DND-41 (cell line): Measurements from ENCODE around the gene TNS3.

Experiments
- EZH2 ChIP-seq: IDR thresholded peaks from 3 replicates; pipeline ENCODE4 v1.6.1; 2012; ENCODE audit warnings: borderline replicate concordance, low read depth, mild to moderate bottlenecking, moderate library complexity, low read length, inconsistent platforms; ENCODE audit not compliant: severe bottlenecking
- TF ChIP-seq, protein P1 (sequence below): IDR thresholded peaks from 2 replicates; pipeline ENCODE4 v1.5.1; 2012; ENCODE audit warnings: borderline replicate concordance, low read length, moderate library complexity, mild to moderate bottlenecking; ENCODE audit not compliant: poor library complexity, severe bottlenecking; ENCODE audit errors: extremely low read depth

DNA sequence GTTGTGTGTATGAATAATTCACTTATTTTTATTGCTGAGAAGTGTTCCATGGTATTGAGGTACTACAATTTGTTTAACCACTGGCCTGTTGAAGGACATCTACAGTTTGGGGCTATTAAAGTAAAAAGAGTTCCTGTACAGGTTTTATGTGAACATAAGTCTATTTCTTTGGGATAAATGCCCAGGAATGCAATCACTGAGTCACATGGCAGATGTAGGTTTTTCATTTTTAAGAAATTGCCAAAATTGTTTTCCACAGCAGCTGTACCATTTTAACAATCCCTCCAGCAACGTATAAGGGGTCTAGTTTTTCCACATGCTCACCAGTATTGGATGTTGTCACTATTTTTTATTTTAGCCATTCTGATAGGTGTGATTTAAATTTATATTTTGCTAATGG, 243.9 kb downstream of the TNS3 start:
- TF ChIP-seq, protein P1, sequence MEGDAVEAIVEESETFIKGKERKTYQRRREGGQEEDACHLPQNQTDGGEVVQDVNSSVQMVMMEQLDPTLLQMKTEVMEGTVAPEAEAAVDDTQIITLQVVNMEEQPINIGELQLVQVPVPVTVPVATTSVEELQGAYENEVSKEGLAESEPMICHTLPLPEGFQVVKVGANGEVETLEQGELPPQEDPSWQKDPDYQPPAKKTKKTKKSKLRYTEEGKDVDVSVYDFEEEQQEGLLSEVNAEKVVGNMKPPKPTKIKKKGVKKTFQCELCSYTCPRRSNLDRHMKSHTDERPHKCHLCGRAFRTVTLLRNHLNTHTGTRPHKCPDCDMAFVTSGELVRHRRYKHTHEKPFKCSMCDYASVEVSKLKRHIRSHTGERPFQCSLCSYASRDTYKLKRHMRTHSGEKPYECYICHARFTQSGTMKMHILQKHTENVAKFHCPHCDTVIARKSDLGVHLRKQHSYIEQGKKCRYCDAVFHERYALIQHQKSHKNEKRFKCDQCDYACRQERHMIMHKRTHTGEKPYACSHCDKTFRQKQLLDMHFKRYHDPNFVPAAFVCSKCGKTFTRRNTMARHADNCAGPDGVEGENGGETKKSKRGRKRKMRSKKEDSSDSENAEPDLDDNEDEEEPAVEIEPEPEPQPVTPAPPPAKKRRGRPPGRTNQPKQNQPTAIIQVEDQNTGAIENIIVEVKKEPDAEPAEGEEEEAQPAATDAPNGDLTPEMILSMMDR, result no peak
- TF ChIP-seq EZH2, result no peak
